HG02981 (cell line): Measurements from ENCODE around the gene NFYA.
"Not testable (repeated sequence)": the region's sequence is repeated elsewhere in the genome, so short reads cannot be mapped to it uniquely, and the experiment has no call there.

ENCODE experiments used
- ATAC-seq: cut with Tn5 transposase; IDR thresholded peaks from one replicate; pipeline ENCODE4 v1.9.1; 2021; ENCODE audit warnings: mild to moderate bottlenecking, moderate library complexity; ENCODE audit not compliant: unreplicated experiment

The NFYA gene

GRCh38 chr6:41100871-41101287 is 28.1 kb downstream of the NFYA start:
- ATAC-seq: no peak

- ATAC-seq: no peak
Measured at GRCh38 chr6:41103847-41104246, 31.1 kb downstream of the NFYA start.

GRCh38 chr6:41111017-41111416 is 38.2 kb downstream of the NFYA start:
- ATAC-seq: no peak

DNA sequence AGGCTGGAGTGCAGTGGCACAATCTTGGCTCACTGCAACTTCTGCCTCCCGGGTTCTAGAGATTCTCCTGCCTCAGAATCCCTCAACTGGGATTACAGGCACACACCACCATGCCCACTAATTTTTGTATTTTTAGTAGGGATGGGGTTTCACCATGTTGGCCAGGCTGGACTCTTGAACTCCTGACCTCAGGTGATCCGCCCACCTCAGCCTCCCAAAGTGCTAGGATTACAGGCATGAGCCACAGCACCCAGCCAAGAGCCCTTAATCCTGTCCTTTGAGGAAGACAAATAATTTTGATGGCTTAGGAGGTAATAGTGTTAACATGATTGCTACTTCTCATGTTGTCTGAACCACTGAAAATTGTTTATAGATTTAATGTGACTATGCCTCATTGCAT is 42.3 kb downstream of the NFYA start:
- ATAC-seq: not testable (repeated sequence)

DNA sequence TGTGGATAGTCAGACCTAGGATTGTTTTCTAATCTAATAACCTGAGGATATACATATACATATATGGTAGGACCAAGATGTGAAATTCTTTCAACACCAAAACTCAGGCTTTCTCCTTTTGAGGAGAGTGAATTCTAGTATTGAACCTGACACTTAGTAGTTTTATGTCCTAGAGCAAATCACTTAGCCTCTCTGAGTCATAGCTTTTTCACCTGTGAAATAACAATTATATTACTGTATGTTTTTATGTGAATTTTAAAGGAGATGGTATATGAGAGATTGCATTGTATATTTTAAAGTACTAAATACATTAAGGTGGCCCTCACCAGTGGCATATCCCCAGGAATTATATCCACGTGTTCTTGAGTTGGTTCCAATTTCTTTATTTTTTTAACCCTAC is 46.7 kb downstream of the NFYA start:
- ATAC-seq: no peak

DNA sequence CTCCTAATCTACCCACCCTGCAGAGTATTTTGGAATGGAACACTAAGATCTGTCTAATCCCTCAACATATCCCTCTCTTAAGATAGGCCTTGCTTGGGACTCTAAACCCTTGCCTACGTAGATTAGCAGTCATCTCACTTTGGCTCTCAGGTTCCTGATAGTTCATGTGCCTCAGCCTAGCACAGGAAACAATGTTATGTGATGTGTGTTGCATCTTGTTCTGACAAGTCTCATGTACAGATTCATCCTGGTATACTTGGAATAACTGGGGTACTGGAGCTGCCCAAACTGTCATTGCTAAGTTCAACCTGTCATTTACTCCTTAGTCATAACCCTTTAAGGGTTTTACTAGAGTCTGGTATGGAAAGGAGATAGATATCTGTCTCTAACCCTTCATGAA is 47.3 kb downstream of the NFYA start:
- no peak for ATAC-seq

DNA sequence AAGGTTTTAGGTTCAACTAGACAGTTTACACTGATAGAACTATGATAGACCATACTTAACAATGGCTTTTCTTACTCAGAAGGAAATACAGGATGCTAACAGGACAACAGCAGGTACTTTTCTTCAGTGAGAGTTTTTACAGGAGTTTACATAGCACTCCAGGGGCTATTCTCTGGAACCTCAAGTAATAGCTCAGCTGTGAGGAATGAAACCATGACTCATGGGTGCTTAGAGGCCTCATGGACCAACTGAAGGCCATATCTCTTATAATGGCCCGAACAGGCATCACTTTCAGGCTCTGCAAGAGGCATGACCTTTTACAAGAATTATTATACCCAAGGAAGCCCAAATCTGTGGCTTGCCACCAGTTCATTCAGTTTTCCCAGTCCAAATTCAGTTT is 49.6 kb downstream of the NFYA start:
- ATAC-seq: no peak

GRCh38 chr6:41122918-41123317 is 50.1 kb downstream of the NFYA start:
- ATAC-seq: no peak

- ATAC-seq: no peak
Measured at GRCh38 chr6:41125282-41125681, 52.5 kb downstream of the NFYA start.

GRCh38 chr6:41132254-41132653 is 59.5 kb downstream of the NFYA start:
- no peak for ATAC-seq

DNA sequence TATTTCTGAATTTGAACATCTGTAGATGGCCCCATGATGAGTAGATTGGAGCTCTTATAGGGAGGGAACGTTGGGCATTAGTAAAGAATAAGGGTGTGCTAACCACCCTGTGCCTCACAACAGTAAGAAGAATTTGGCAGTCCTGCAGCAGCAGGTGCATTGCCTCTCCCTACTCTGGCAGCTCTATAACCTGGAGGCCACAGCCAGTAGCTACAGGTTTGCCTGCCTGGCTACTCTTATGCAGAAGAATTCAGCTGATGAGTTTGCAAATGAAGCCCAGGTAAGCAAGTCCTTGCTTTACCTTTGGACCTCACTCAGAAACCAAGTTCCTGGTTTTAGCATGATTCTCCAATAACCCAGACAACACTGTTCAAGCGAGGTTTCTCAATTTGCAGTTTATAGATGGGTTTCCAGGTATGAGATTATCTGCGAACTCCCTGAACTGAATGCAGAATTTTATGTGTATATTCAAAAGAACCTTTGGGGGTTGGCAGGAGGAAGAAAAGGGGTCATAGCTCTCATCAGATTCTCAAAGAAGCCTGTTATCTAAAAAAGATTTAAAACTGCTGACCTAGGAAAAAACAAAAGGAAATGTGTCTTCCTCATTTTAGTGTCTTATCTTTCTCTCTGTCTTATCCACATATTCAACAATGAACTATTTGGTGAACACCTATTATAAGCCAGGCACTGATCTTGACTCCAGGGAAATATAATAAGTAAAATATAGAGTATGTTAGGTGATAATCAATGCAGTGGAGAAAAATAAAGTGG is 62.5 kb downstream of the NFYA start:
- ATAC-seq: no peak

- no peak for ATAC-seq
Measured at GRCh38 chr6:41136911-41137310, 64.1 kb downstream of the NFYA start.

DNA sequence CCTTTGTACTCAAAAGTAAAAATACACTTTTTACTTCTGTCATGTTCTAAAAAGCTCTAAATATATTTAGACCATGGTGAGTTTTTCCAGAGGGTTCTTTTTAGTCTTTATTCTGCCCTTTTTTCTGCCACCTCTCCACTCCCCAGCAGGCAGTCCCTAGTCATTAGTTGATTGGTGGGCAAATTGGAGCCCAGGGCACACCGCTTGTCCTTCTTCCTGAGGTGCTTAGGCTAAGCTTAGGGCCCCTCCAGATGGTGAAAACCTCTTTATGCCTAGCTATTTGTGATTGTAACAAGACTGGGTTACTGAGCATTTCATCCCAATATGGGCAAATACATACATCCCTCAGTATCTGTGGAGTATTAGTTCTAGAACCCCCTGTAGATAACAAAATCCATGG is 75.1 kb downstream of the NFYA start:
- no peak for ATAC-seq
